SK-N-SH (cell line): ENCODE data around the gene WASL. TPM values are rescaled to one million over a fixed set of nuclear protein-coding genes. Genes with fewer than 3 reads are reported as not detected.

ENCODE experiments used
- CTCF ChIA-PET: fragments of 300-600, 350-600 bp; formaldehyde crosslinking; extraction: SDS; loops from one replicate; lab custom pipeline; 2021; lab: Yijun Ruan, JAX
- POLR2A ChIA-PET: fragments of 350-600 bp; sonication (Branson Sonifier 250); formaldehyde crosslinking; extraction: SDS; loops from one replicate; lab custom pipeline; 2020; ENCODE audit warnings: antibody characterized with exemption, inconsistent platforms; lab: Yijun Ruan, JAX
- DNase-seq: peaks from one replicate; pipeline ENCODE4 v3.0.0; 2012
- H2AFZ ChIP-seq: fragments of 200-600 bp; sonication (generic); 2 replicates; pipeline ENCODE4 v1.8.1; 2016; ENCODE audit warnings: antibody characterized with exemption, mild to moderate bottlenecking, low read depth
- H3F3A ChIP-seq: fragments of 200-600 bp; sonication (generic); replicated peaks from 2 replicates; pipeline ENCODE3; 2016; ENCODE audit warnings: antibody characterized with exemption, mild to moderate bottlenecking; ENCODE audit not compliant: insufficient read depth
- H3K27ac ChIP-seq, 2 experiments: fragments of 200-500 bp in 1 of 2; fragments of 200-600 bp in 1 of 2; sonication (Bioruptor generic) in 1 of 2; sonication (generic), shearing (Covaris generic) in 1 of 2; 2 replicates each; pipeline versions ENCODE4 v1.5.1 to v1.6.1; 2014 to 2016; ENCODE audit warnings: low read depth in 2 of 2, inconsistent platforms in 1 of 2, low read length in 1 of 2, mild to moderate bottlenecking in 1 of 2, mixed read lengths in 1 of 2
- H3K27me3 ChIP-seq: fragments of 200-600 bp; sonication (generic), shearing (Covaris generic); 2 replicates; pipeline ENCODE4 v1.6.1; 2016; ENCODE audit warnings: mixed run types; ENCODE audit not compliant: insufficient read depth
- H3K36me3 ChIP-seq, 2 experiments: fragments of 200-500 bp in 1 of 2; fragments of 200-600 bp in 1 of 2; sonication (Bioruptor generic) in 1 of 2; sonication (generic) in 1 of 2; replicated peaks in 1 of 2; 2 replicates each; pipeline versions ENCODE3 to v1.5.1; 2014 to 2016; ENCODE audit warnings: low read length in 1 of 2, mild to moderate bottlenecking in 1 of 2; ENCODE audit not compliant: insufficient read depth in 2 of 2, control insufficient read depth in 1 of 2
- H3K4me1 ChIP-seq, 2 experiments: fragments of 200-500 bp in 1 of 2; fragments of 200-600 bp in 1 of 2; sonication (Bioruptor generic) in 1 of 2; sonication (generic), shearing (Covaris generic) in 1 of 2; 2 replicates each; pipeline versions ENCODE4 v1.5.1 to v1.6.1; 2014 to 2016; ENCODE audit warnings: low read depth in 1 of 2, low read length in 1 of 2, mixed run types in 1 of 2; ENCODE audit not compliant: insufficient read depth in 2 of 2, control insufficient read depth in 1 of 2
- H3K4me2 ChIP-seq: fragments of 200-600 bp; sonication (generic), shearing (Covaris generic); 2 replicates; pipeline ENCODE4 v1.6.1; 2017; ENCODE audit warnings: mixed run types
- H3K4me3 ChIP-seq, 2 experiments: fragments of 200-500 bp in 1 of 2; fragments of 200-600 bp in 1 of 2; sonication (Bioruptor generic) in 1 of 2; sonication (generic), shearing (Covaris generic) in 1 of 2; 2 replicates each; pipeline versions ENCODE4 v1.5.1 to v1.8.1; 2014 to 2016; ENCODE audit warnings: low read depth in 2 of 2, inconsistent platforms in 1 of 2, low read length in 1 of 2, mild to moderate bottlenecking in 1 of 2, mixed read lengths in 1 of 2, moderate library complexity in 1 of 2
- H3K79me2 ChIP-seq: fragments of 200-600 bp; sonication (generic); 2 replicates; pipeline ENCODE4 v1.8.1; 2017; ENCODE audit warnings: mild to moderate bottlenecking; ENCODE audit not compliant: insufficient read depth
- H3K9ac ChIP-seq: fragments of 200-600 bp; sonication (generic); 2 replicates; pipeline ENCODE4 v1.6.1; 2017; ENCODE audit warnings: mixed run types
- H3K9me2 ChIP-seq: fragments of 200-600 bp; sonication (generic); 2 replicates; pipeline ENCODE4 v1.6.1; 2017; ENCODE audit warnings: mixed run types
- H3K9me3 ChIP-seq: fragments of 200-600 bp; sonication (generic); 2 replicates; pipeline ENCODE4 v1.6.1; 2017; ENCODE audit warnings: mixed run types, mild to moderate bottlenecking, moderate library complexity
- H4K20me1 ChIP-seq: fragments of 200-600 bp; sonication (generic); 2 replicates; pipeline ENCODE4 v1.6.1; 2017; ENCODE audit warnings: mild to moderate bottlenecking, mixed run types; ENCODE audit not compliant: insufficient read depth
- CHD2 ChIP-seq: fragments of 150-350 bp; IDR thresholded peaks from 2 replicates; pipeline ENCODE4 v1.6.1; 2018; ENCODE audit warnings: low read length; ENCODE audit not compliant: partially characterized antibody
- CTCF ChIP-seq: fragments of 200-600 bp; sonication (generic); IDR thresholded peaks from 2 replicates; pipeline ENCODE4 v1.6.1; 2017; ENCODE audit warnings: antibody characterized with exemption, mild to moderate bottlenecking, moderate library complexity
- ELF1 ChIP-seq: IDR thresholded peaks from 2 replicates; pipeline ENCODE4 v1.4.0; 2012
- FOSL2 ChIP-seq: IDR thresholded peaks from 2 replicates; pipeline ENCODE4 v1.4.0; 2012; ENCODE audit warnings: low read depth, mild to moderate bottlenecking, moderate library complexity, borderline replicate concordance
- GATA2 ChIP-seq: sonication (generic); formaldehyde crosslinking; IDR thresholded peaks from 2 replicates; pipeline ENCODE4 v1.5.0; 2020; ENCODE audit warnings: mild to moderate bottlenecking, missing genetic modification reagents
- MAX ChIP-seq: IDR thresholded peaks from 2 replicates; pipeline ENCODE4 v1.4.0; 2012; ENCODE audit warnings: low read depth
- MXI1 ChIP-seq: IDR thresholded peaks from 2 replicates; pipeline ENCODE4 v1.6.1; 2012; ENCODE audit warnings: mild to moderate bottlenecking, low read depth, low read length, improper control_type of control experiment
- NRF1 ChIP-seq: IDR thresholded peaks from 2 replicates; pipeline ENCODE4 v1.6.1; 2012; ENCODE audit warnings: low read depth, mild to moderate bottlenecking, low read length
- RCOR1 ChIP-seq: fragments of 150-350 bp; IDR thresholded peaks from 2 replicates; pipeline ENCODE4 v1.6.1; 2017; ENCODE audit warnings: antibody characterized with exemption, low read length
- REST ChIP-seq: IDR thresholded peaks from 2 replicates; pipeline ENCODE4 v1.6.1; 2012; ENCODE audit warnings: mild to moderate bottlenecking, low read depth, low read length, moderate library complexity
- SIN3A ChIP-seq: IDR thresholded peaks from 2 replicates; pipeline ENCODE4 v1.6.1; 2012; ENCODE audit warnings: low read depth, mild to moderate bottlenecking, low read length, moderate library complexity, borderline replicate concordance
- SMC3 ChIP-seq: IDR thresholded peaks from 2 replicates; pipeline ENCODE4 v1.6.1; 2012; ENCODE audit warnings: low read depth, low read length, improper control_type of control experiment
- TAF1 ChIP-seq: IDR thresholded peaks from 2 replicates; pipeline ENCODE4 v1.6.1; 2012; ENCODE audit warnings: low read depth, mild to moderate bottlenecking, low read length, moderate library complexity, borderline replicate concordance
- TCF12 ChIP-seq: IDR thresholded peaks from 2 replicates; pipeline ENCODE4 v1.4.0; 2012
- whole genome bisulfite sequencing: methylation state at CpG from one replicate; pipeline ENCODE4 v1.1.6; 2017; ENCODE audit warnings: low lambda C conversion rate; 5-methylcytosine and 5-hydroxymethylcytosine counted together
- polyA plus RNA-seq, 3 experiments: library from polyadenylated mRNA; depleted of rRNA; stranded (reverse); fragments of >200 nt; gene quantifications; 2 replicates each; pipeline ENCODE4 v1.2.3, GENCODE V29; 2012

The WASL gene
- polyA plus RNA-seq, 1 of the 3 experiments (the other 2 are of a cell fraction): 9.9 TPM

- TF ChIP-seq ELF1 (no peak), REST (no peak), TAF1 (0 out of 2 replicates have a peak, but pooled peaks have one; percentile 17), CTCF (peak; percentile 25; the same call in 1 of the 2 replicates), SIN3A (no peak), NRF1 (no peak), RCOR1 (no peak)
- peaks cover 48% of the 10 kb centered on the region for H4K20me1 ChIP-seq
- H3K79me2 ChIP-seq: peaks cover 62% of the 10 kb centered on the region
- H3K4me1 ChIP-seq: peaks cover 27 to 58% of the 10 kb centered on the region in 2 experiments; a peak in 3 of 4 replicates
- peak overlapping the region; percentile 96 to 100 for H3K27ac ChIP-seq
- H3K4me3 ChIP-seq: peak overlapping the region; percentile 94 to 100
- DNase-seq: peak; percentile 81
- peaks cover 49% of the 10 kb centered on the region for H3F3A ChIP-seq
- 0% methylated on average over 26 of the region's 46 CpGs for WGBS
- peak overlapping the region; percentile 93 for H3K9ac ChIP-seq
- CTCF ChIA-PET: interaction anchor here (0.6 to 3.7 kb wide), 19 partner anchors 9 to 1820 kb away, joined by 3 to 17 read pairs (median 4); no protein-coding TSS in a partner anchor
- no peaks in the 10 kb centered on the region for H3K9me3 ChIP-seq
- POLR2A ChIA-PET: interaction anchor here (0.9 to 2.5 kb wide), 6 partner anchors 9 to 285 kb away, joined by 3 to 7 read pairs (median 4); partner anchors contain the start of gene TMEM229A
- peaks cover 3% of the 10 kb centered on the region in 2 experiments for H3K36me3 ChIP-seq
- no peaks in the 10 kb centered on the region for H3K9me2 ChIP-seq
- H2AFZ ChIP-seq: peak overlapping the region; percentile 85
- H3K4me2 ChIP-seq: peak overlapping the region; percentile 87
- no peaks in the 10 kb centered on the region for H3K27me3 ChIP-seq
Measured at GRCh38 chr7:123748171-123748733, 551 bp downstream of the WASL start.

DNA sequence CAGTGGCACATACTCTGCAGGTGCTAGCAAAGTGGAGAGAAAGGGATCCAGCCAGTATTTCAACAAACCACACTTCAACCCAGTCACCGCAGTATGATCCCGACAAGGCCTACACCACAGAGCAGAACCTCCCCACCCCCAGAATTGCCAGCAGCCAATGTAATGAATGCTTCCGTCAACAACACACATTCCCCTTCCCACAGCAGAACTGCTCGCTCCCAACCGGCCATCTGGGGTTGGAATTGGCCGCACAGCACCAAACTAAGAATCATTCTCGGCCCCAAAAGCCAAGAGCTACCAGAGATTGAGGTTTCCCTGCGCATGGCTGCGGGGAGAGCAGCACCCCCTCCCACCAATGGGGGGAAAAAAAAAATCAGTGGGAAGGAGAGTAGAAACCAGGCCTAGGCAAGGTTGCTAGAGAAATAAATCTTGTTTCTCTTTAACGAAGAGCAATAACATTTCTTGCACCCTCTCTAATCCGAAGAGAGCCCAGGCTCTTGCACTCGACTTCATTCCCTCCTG, 1.1 kb downstream of the WASL start:
- H3K27me3 ChIP-seq: no peaks in the 10 kb centered on the region
- H3K27ac ChIP-seq: peak overlapping the region; percentile 96 to 100
- H3K4me2 ChIP-seq: peak overlapping the region; percentile 87
- H3K4me1 ChIP-seq: peaks cover 27 to 57% of the 10 kb centered on the region in 2 experiments; a peak in 3 of 4 replicates
- peak overlapping the region; percentile 93 for H3K9ac ChIP-seq
- peak overlapping the region; percentile 85; the same call in 1 of the 2 replicates for H2AFZ ChIP-seq
- no peaks in the 10 kb centered on the region for H3K9me3 ChIP-seq
- H3K9me2 ChIP-seq: no peaks in the 10 kb centered on the region
- POLR2A ChIA-PET: interaction anchor here (1.9 to 2.5 kb wide), 2 partner anchors 8 to 285 kb away, joined by 4 to 7 read pairs; partner anchors contain the start of gene TMEM229A
- H3K79me2 ChIP-seq: peaks cover 68% of the 10 kb centered on the region
- H3F3A ChIP-seq: peaks cover 49% of the 10 kb centered on the region
- CTCF ChIA-PET: interaction anchor here (1.2 to 3.7 kb wide), 5 partner anchors 47 to 219 kb away, joined by 3 to 17 read pairs (median 10); no protein-coding TSS in a partner anchor
- H4K20me1 ChIP-seq: peaks cover 54% of the 10 kb centered on the region
- WGBS: 2% methylated on average over 12 of the region's 12 CpGs
- H3K4me3 ChIP-seq: peak overlapping the region; percentile 94 to 100
- peak; percentile 85 for TF ChIP-seq ELF1
- peak; percentile 57; the same call in 1 of the 2 replicates for TF ChIP-seq MAX
- peak; percentile 27; the same call in 1 of the 2 replicates for TF ChIP-seq NRF1
- no peak for TF ChIP-seq FOSL2
- peak; percentile 26; the same call in 1 of the 2 replicates for TF ChIP-seq TCF12
- no peak for TF ChIP-seq GATA2 (CRISPR knock-in tag)
- peak; percentile 83 for TF ChIP-seq MXI1
- TF ChIP-seq CHD2: peak; percentile 80
- TF ChIP-seq SMC3: no peak
- DNase-seq: peak; percentile 75
- H3K36me3 ChIP-seq: peaks cover 3% of the 10 kb centered on the region in 2 experiments
